Fibroblast of pulmonary artery (primary cell): Measurements from ENCODE around the gene ACCS.

Experiments
- DNase-seq: peaks from one replicate; pipeline ENCODE4 v3.0.0-alpha.2; 2010; ENCODE audit warnings: low read depth
- H3K4me3 ChIP-seq: replicated peaks from 2 replicates; pipeline ENCODE4 v1.5.1; 2011; ENCODE audit warnings: low read depth, mild to moderate bottlenecking, control low read depth, low read length, moderate library complexity
- TF ChIP-seq, protein P1 (sequence below): IDR thresholded peaks from 2 replicates; pipeline ENCODE4 v1.5.1; 2011; ENCODE audit warnings: mild to moderate bottlenecking, control low read depth, low read length, inconsistent platforms; ENCODE audit errors: missing control alignments

ACCS gene

DNA sequence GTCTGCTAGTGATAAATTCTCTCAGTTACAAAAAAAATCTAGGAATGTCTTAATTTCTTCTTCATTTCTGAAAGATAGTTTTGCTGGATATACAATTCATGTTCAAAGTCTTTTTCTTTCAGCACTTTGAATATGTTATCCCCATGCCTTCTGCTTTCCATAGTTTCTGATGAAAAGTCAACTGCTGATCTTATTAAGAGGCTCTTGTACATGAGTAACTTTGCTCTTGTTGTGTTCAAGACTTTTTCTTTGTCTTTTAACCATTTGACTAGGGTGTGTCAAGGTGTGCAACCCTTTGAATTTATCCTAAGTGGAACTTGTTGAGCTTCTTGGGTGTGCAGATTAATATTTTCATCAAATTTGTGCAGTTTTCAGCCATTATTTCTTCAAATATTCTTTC lies 40.3 kb upstream of the ACCS start:
- DNase-seq, result no peak
- TF ChIP-seq, protein P1, sequence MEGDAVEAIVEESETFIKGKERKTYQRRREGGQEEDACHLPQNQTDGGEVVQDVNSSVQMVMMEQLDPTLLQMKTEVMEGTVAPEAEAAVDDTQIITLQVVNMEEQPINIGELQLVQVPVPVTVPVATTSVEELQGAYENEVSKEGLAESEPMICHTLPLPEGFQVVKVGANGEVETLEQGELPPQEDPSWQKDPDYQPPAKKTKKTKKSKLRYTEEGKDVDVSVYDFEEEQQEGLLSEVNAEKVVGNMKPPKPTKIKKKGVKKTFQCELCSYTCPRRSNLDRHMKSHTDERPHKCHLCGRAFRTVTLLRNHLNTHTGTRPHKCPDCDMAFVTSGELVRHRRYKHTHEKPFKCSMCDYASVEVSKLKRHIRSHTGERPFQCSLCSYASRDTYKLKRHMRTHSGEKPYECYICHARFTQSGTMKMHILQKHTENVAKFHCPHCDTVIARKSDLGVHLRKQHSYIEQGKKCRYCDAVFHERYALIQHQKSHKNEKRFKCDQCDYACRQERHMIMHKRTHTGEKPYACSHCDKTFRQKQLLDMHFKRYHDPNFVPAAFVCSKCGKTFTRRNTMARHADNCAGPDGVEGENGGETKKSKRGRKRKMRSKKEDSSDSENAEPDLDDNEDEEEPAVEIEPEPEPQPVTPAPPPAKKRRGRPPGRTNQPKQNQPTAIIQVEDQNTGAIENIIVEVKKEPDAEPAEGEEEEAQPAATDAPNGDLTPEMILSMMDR, result no peak
- H3K4me3 ChIP-seq, result no peak overlapping the region

- TF ChIP-seq, protein P1, result no peak
- H3K4me3 ChIP-seq, result no peak overlapping the region
- DNase-seq, result no peak
Measured at GRCh38 chr11:44028401-44028800, 37.7 kb upstream of the ACCS start.

- DNase-seq, result no peak
- TF ChIP-seq, protein P1, result no peak
- H3K4me3 ChIP-seq, result no peak overlapping the region
Measured at GRCh38 chr11:44028816-44029506, 37.1 kb upstream of the ACCS start.

GRCh38 chr11:44029507-44029845 lies 36.6 kb upstream of the ACCS start:
- no peak for DNase-seq
- no peak overlapping the region for H3K4me3 ChIP-seq
- TF ChIP-seq, protein P1, result no peak

DNA sequence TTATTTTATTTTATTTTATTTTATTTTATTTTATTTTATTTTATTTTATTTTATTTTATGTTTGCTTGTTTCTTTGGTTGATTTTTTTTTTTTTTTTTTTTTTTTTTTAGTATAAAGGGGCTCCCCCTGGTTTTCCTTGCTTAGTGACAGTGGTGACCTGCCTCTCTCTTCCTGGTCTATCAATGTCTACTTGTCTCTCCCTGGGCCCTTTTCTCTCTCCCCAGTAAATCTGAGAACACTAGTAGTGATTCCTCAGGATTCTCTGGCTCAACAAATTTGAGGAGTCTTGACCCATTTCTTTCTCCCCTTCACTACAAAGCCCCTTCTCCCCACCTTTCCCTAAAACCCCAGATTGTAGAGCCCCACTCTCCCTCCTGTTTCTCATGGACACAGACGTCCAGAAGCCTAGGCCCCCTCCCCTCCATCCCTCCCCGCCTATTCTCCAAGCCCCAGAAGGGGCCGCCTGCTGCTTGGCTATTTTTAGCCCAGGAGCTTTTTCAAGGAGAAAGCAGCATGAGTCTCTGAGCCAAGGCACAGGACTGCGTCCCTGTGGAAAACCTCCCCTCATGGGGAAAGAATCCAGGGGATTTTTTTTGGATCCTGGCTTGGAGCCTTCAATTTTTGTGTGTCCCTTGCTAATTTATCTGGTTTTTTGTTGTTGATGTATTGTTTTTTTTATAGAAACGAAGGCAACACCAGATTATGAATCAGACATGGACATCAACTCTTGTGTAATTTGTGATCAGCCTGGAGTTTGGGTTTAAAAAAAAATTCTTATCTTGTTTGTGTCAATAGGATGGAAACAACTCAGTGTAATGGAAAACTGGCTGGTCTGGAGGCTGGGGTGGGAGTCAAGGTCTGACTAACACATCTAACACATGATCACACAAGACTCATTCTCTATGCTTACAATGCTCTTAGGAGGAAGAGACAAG lies 35.8 kb upstream of the ACCS start:
- no peak overlapping the region for H3K4me3 ChIP-seq
- peak; percentile 96 for DNase-seq
- TF ChIP-seq, protein P1, result no peak

DNA sequence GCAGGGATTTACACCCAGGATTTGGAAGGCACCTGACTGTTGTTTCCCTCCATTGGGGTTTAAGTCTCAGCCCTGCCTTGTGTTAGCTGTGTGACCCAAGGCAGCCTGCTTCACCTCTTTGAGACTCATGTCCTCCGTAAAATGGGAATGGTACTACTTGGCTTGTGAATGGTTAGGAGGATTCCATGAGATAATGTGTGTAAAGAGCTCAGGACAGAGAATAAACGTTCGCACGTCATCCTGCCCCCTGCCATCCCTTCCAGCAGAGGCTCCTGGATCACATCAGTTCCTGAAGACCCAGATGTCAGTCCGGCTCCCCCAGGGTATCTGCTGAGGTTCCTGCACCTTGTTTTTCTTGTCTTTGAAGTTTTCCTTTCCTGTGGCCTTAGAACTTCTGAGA lies 35.1 kb upstream of the ACCS start:
- TF ChIP-seq, protein P1, result no peak
- DNase-seq, result no peak
- H3K4me3 ChIP-seq, result no peak overlapping the region
